ENCODE results near the gene AK5.
A peak's percentile ranks its signal among the peaks of the same experiment; 100 is the strongest.

The AK5 gene

DNA sequence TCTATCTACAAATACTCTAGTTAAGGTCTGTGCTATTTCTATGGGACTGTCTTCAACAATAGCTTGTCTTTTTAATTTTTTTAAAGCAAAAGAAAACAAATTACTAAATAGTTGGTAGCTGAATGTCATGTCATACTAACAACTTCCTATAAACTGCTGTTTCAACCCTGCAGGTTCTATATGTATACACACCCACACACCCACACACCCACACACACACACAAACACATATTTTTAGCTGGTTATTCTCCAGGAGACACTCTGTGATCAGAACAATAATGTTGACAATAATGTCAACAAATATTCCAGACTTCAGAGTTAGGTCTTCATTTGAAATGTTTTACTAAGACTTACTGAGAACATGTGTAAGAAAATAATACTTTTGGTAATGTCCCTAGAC, 66.7 kb downstream of the AK5 start:
- TF ChIP-seq, protein P1, sequence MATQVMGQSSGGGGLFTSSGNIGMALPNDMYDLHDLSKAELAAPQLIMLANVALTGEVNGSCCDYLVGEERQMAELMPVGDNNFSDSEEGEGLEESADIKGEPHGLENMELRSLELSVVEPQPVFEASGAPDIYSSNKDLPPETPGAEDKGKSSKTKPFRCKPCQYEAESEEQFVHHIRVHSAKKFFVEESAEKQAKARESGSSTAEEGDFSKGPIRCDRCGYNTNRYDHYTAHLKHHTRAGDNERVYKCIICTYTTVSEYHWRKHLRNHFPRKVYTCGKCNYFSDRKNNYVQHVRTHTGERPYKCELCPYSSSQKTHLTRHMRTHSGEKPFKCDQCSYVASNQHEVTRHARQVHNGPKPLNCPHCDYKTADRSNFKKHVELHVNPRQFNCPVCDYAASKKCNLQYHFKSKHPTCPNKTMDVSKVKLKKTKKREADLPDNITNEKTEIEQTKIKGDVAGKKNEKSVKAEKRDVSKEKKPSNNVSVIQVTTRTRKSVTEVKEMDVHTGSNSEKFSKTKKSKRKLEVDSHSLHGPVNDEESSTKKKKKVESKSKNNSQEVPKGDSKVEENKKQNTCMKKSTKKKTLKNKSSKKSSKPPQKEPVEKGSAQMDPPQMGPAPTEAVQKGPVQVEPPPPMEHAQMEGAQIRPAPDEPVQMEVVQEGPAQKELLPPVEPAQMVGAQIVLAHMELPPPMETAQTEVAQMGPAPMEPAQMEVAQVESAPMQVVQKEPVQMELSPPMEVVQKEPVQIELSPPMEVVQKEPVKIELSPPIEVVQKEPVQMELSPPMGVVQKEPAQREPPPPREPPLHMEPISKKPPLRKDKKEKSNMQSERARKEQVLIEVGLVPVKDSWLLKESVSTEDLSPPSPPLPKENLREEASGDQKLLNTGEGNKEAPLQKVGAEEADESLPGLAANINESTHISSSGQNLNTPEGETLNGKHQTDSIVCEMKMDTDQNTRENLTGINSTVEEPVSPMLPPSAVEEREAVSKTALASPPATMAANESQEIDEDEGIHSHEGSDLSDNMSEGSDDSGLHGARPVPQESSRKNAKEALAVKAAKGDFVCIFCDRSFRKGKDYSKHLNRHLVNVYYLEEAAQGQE (IDR thresholded peaks at IDR 0.05; ENCODE audit: insufficient read depth in 1 of 2, low read depth in 2 of 2, low read length in 2 of 2): no peak
- no peak for TF ChIP-seq TAF1 (IDR thresholded peaks at IDR 0.05; ENCODE audit: borderline replicate concordance, insufficient read depth, low read length)
- TF ChIP-seq SIN3A (IDR thresholded peaks at IDR 0.05; ENCODE audit: borderline replicate concordance, insufficient read depth, low read length): no peak
- no peak for TF ChIP-seq FOXP2 (optimal IDR thresholded peaks at IDR 0.05; ENCODE audit: borderline replicate concordance, extremely low read depth, extremely low read length, insufficient read depth)
- TF ChIP-seq POLR2AphosphoS5 (IDR thresholded peaks at IDR 0.05; ENCODE audit: low read depth, low read length): no peak

DNA sequence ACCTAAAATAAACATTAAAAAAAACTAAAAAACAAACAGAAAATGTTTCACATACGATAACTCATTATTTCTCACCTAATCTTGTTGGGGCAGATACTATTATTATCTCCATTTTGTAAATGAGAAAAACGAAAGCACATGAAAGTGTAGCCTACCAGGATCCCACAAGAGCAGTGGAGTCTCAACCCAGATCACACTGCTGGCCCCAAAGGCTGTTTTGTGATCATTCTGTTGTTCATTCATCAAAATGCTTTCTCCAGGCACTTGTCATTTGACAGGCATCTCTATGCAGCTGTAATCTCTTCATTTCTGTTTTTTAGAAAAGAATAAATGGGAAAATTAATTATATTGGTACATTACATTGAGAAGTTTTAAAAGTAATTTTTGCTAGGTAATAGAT, 67.5 kb downstream of the AK5 start:
- no peak for TF ChIP-seq FOXP2 (optimal IDR thresholded peaks at IDR 0.05; ENCODE audit: borderline replicate concordance, extremely low read depth, extremely low read length, insufficient read depth)
- TF ChIP-seq, protein P1 (IDR thresholded peaks at IDR 0.05; ENCODE audit: insufficient read depth in 1 of 2, low read depth in 2 of 2, low read length in 2 of 2): no peak
- no peak for TF ChIP-seq TAF1 (IDR thresholded peaks at IDR 0.05; ENCODE audit: borderline replicate concordance, insufficient read depth, low read length)
- no peak for TF ChIP-seq POLR2AphosphoS5 (IDR thresholded peaks at IDR 0.05; ENCODE audit: low read depth, low read length)
- no peak for TF ChIP-seq SIN3A (IDR thresholded peaks at IDR 0.05; ENCODE audit: borderline replicate concordance, insufficient read depth, low read length)

DNA sequence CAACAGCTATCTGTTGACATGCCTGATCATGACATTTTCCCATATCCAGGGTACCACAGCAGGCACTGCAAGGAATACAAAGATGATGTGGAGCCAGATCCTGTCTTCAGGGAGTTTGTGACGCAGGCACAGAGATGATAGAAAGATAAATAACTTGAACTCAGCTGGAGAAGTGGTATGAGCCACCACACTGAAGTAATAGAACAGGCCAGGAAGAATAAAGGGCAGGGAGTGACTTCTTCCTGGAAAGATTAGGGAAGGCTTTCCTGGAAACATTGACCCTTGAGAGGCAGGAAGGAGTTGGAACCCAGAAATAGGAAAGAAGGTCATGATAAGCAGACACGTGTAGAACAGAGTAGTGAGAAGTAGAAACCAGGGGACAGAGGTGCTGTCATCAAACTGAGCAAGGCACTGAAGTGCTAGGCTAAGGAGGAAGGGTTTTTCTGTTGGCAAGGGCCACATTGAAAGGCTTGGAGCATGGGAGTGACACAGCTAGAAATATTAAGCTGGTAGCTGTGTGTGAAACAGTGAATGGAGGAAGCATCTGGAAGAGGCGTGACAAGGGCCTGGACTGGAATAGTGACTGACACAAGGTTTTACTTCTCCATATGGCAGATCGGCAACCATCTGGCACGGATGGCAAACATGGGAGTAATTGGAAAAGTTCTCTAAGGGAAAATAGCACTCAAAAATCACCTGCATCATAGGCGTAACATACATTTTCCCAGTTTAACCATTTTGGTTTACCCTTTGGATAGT, 68.4 kb downstream of the AK5 start:
- TF ChIP-seq POLR2AphosphoS5 (IDR thresholded peaks at IDR 0.05; ENCODE audit: low read depth, low read length): peak; percentile 35; the same call in 1 of the 2 replicates
- TF ChIP-seq TAF1 (IDR thresholded peaks at IDR 0.05; ENCODE audit: borderline replicate concordance, insufficient read depth, low read length): no peak

DNA sequence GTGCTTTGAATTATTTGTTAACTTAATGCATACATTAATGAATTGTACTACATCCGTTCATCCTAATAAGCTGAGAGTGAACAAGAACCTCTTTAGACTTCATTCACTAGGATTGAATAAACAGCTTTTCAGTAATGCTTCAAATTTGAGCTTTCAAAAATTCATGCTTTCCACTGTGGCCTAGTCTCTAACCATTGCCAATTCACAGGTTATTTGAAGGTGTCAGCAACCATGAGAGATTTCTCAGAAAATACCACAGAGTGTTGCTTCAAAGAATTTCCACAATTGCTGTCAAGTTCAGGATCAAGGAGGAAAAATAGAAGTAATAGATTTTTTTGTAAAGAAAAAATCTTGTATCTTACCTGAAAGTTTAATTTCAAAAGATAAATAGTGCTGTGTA, 72.7 kb downstream of the AK5 start:
- no peak for TF ChIP-seq SIN3A (IDR thresholded peaks at IDR 0.05; ENCODE audit: borderline replicate concordance, insufficient read depth, low read length)

DNA sequence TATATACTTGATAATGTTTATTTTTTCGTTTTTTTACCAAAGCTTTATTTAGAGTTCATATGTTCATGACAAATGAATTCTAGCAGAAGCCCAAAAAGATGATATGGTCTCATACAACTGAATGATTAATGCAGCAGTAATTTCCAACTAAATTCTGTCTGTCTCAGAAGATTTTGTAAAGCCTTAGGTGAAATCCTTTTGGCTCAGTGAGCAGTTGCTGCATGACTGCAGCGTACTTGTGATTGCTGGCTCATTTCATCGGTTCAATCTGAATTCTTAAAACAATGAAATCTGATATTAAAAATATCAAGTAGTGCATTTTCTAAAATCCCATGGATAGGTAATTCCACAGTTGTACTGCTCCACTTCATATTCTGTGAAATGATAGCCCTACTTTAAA, 73.2 kb downstream of the AK5 start:
- TF ChIP-seq POLR2AphosphoS5 (IDR thresholded peaks at IDR 0.05; ENCODE audit: low read depth, low read length): no peak
- no peak for TF ChIP-seq FOXP2 (optimal IDR thresholded peaks at IDR 0.05; ENCODE audit: borderline replicate concordance, extremely low read depth, extremely low read length, insufficient read depth)
- TF ChIP-seq TAF1 (IDR thresholded peaks at IDR 0.05; ENCODE audit: borderline replicate concordance, insufficient read depth, low read length): no peak
- TF ChIP-seq SIN3A (IDR thresholded peaks at IDR 0.05; ENCODE audit: borderline replicate concordance, insufficient read depth, low read length): no peak
- TF ChIP-seq, protein P1 (IDR thresholded peaks at IDR 0.05; ENCODE audit: insufficient read depth in 1 of 2, low read depth in 2 of 2, low read length in 2 of 2): no peak

DNA sequence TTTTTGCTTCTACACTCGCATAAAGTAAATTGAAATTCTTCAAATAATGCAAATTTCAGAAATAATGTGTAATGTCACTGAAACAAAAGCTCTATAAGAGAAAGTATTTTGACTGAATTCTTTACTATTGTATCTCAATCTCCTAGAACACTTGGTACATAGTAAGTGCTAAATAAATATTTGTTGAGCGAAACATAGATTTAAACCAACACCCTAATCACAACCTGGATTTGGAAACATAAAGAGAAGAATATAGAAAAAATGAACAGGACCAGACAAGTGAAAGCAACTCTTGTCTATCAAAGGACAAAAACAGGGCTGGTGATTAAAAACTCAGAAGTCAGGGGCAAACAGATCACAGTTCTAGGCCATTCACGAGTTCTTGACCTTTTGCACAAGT, 74.3 kb downstream of the AK5 start:
- TF ChIP-seq SIN3A (IDR thresholded peaks at IDR 0.05; ENCODE audit: borderline replicate concordance, insufficient read depth, low read length) (no peak), POLR2AphosphoS5 (IDR thresholded peaks at IDR 0.05; ENCODE audit: low read depth, low read length) (no peak), FOXP2 (optimal IDR thresholded peaks at IDR 0.05; ENCODE audit: borderline replicate concordance, extremely low read depth, extremely low read length, insufficient read depth) (no peak), TAF1 (IDR thresholded peaks at IDR 0.05; ENCODE audit: borderline replicate concordance, insufficient read depth, low read length) (no peak)
- TF ChIP-seq, protein P1 (IDR thresholded peaks at IDR 0.05; ENCODE audit: insufficient read depth in 1 of 2, low read depth in 2 of 2, low read length in 2 of 2): no peak
